Activated CD8-positive, alpha-beta memory T cell treated with anti-CD3 and anti-CD28 coated beads, Interleukin-2, amount 50 U/mL, for 48 hours (primary cell): ENCODE results near the gene SDS.

ENCODE experiments used
- DNase-seq: peaks from one replicate; pipeline ENCODE4 v3.0.0-alpha.2; 2020

The SDS gene

DNA sequence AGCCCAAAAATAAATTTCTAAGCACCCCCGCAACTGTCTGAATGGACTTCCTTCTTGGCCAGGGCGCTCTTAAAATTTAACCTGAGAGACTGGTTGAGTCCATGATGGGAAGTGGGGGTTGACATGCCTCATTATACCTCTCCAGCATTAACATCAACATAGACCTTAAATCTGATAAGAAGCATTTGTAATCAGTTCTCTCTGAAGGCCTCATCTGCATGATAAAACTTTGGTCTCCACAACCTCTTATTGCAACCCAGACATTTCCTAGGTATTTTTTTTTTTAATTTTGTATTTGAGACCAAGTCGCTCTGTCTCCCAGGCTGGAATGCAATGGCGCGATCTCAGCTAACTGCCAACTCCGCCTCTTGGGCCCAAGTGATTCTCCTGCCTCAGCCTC lies 58.4 kb downstream of the SDS start:
- DNase-seq, result no peak
